Skeletal muscle satellite cell (primary cell): Measurements from ENCODE around the gene ZNF26. TPM values are rescaled to one million over a fixed set of nuclear protein-coding genes. Genes with fewer than 3 reads are reported as not detected.
A peak's percentile ranks its signal among the peaks of the same experiment; 100 is the strongest.

ENCODE experiments used
- H3K27me3 ChIP-seq: 2 replicates; pipeline ENCODE4 v1.7.0; 2013; ENCODE audit warnings: low read length; ENCODE audit not compliant: control insufficient read depth, insufficient read depth
- H3K36me3 ChIP-seq: 2 replicates; pipeline ENCODE4 v1.7.0; 2013; ENCODE audit warnings: mild to moderate bottlenecking, control low read depth, low read length; ENCODE audit not compliant: insufficient read depth
- H3K4me1 ChIP-seq: 2 replicates; pipeline ENCODE4 v1.7.0; 2013; ENCODE audit warnings: low read length; ENCODE audit not compliant: control insufficient read depth, insufficient read depth
- H3K4me2 ChIP-seq: 2 replicates; pipeline ENCODE4 v1.7.0; 2013; ENCODE audit warnings: mild to moderate bottlenecking, low read length
- H3K4me3 ChIP-seq: 2 replicates; pipeline ENCODE4 v1.7.0; 2013; ENCODE audit warnings: low read length
- H3K9ac ChIP-seq: 2 replicates; pipeline ENCODE4 v1.7.0; 2013; ENCODE audit warnings: mild to moderate bottlenecking, low read depth, low read length, moderate library complexity
- H3K9me3 ChIP-seq: replicated peaks from 2 replicates; pipeline ENCODE4 v1.7.0; 2013; ENCODE audit warnings: mild to moderate bottlenecking, control low read depth, low read length
- small RNA-seq: library from RNA; depleted of rRNA; stranded (forward); fragments of <200 nt; gene quantifications from one replicate; pipeline ENCODE3, GENCODE V24; 2012

The ZNF26 gene

DNA sequence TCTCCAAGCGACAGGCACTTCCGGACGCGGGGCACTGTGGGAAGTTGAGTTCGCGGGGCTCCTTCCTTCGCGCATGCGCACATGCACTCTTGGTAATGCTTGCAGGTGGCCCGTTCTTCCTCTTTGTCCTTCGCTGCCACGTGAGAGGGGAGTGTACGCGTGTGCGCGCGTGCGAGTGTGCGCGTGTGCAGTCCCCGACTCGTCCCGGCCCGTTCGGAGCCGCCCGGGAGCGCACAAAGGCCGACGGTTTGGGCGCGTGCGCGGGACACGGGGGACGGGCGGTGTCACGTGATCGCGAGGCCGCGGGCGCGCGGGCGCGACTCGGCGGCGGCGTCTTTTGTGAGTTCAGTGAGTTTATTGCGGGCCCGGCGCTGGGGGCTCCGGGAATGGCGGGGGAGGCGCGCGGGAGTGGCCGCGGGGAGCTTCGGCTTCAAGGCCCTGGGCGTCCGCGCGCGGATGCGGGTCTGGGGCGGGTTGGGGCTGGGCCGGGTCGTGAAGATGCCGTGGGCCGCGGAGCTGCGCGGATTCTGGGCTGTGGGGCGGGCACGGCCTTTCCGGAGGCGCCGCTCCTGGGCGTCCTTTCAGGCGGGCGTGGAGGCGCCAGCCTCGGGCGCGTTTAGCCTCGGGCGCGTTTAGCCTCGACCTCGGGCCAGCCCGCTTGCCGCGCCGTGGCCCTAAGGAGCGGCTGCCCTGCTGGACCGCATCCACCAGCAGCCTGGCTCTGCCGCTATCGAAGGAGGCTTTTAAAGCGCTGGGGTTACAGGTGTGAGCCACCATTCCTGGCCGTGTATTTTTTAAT is 51.2 kb downstream of the ZNF26 start, which contains the start of gene ZNF84:
ZNF84 (plus strand) TSS at position 303 of the 799 bp plus-strand sequence. CDS start 3,959 bp downstream, outside the sequence.
- H3K9ac ChIP-seq, result peak within 1 kb of the TSS; percentile 87
- H3K4me1 ChIP-seq, result no peaks in the 10 kb centered on the region
- H3K36me3 ChIP-seq, result peaks cover 33% of the 10 kb centered on the region
- peak within 1 kb of the TSS; percentile 77 for H3K4me3 ChIP-seq
- no peaks in the 10 kb centered on the region for H3K27me3 ChIP-seq
- peaks cover 31% of the 10 kb centered on the region for H3K9me3 ChIP-seq
- peak within 1 kb of the TSS; percentile 76 for H3K4me2 ChIP-seq

DNA sequence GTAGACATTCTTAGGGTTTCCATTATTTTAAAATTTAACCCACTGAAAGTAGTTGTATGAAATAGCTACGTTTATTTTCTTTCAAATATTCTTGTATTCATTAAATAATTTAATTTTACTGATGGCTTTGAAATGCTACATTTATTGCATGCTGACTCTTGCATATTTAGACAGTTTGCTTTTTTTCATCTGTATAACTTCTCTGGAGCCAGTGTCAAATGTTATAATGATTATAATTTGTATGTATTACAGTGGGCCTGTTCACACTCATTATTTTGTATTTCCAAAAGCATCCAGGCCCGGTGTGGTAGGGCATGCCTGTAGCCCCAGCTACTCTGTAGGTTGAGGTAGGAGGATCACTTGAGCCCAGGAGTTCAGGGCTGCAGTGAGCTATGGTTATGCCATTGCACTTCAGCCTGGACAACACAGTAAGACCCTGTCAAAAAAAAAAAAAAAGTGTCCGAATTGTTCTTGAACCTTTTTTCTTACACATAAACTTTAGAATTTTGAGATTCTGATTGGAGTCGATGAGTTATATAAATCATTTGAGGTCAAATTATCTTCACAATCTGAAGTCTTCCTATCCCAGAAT is 52.0 kb downstream of the ZNF26 start:
- Histone ChIP-seq H3K9me3 (peaks cover 37% of the 10 kb centered on the region), H3K4me3 (peak overlapping the region; percentile 77), H3K9ac (peak overlapping the region; percentile 87)

DNA sequence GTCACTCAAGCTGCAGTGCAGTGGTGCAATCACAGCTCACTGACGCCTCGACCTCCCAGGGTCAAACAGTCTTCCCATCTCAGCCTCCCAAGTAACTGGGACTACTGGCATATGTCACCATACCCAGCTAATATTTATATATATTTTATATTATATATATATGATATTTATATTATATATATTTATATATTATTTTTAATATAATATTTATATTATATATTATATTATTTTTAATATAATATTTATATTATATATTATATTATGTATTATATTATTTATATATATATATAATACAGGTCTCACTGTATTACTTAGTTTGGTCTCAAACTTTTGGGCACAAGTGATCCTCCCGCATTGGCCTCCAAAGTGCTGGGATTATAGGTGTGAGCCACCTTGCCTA is 60.5 kb downstream of the ZNF26 start:
- Histone ChIP-seq H3K27me3 (no peaks in the 10 kb centered on the region), H3K4me2 (no peak overlapping the region), H3K36me3 (peaks cover 90% of the 10 kb centered on the region), H3K9ac (no peak overlapping the region), H3K4me1 (no peaks in the 10 kb centered on the region), H3K4me3 (no peak overlapping the region), H3K9me3 (peaks cover 69% of the 10 kb centered on the region)

More for the DNA sequence above, 52.0 kb downstream of the ZNF26 start:
- no peaks in the 10 kb centered on the region for H3K27me3 ChIP-seq
- peak overlapping the region; percentile 76 for H3K4me2 ChIP-seq
- peaks cover 41% of the 10 kb centered on the region for H3K36me3 ChIP-seq
- H3K4me1 ChIP-seq, result no peaks in the 10 kb centered on the region

DNA sequence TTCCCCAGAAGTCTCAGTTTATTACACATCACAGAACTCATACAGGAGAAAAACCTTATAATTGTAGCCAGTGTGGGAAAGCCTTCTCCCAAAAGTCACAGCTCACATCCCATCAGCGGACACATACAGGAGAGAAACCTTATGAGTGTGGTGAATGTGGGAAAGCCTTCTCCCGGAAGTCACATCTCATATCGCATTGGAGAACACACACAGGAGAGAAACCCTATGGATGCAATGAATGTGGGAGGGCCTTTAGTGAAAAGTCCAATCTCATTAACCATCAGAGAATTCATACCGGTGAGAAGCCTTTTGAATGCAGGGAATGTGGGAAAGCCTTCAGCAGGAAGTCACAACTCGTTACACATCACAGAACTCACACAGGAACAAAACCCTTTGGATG is 71.3 kb downstream of the ZNF26 start:
- Histone ChIP-seq H3K4me3 (peak overlapping the region; percentile 9), H3K9me3 (peaks cover 84% of the 10 kb centered on the region), H3K36me3 (peaks cover 50% of the 10 kb centered on the region), H3K4me1 (no peaks in the 10 kb centered on the region), H3K4me2 (no peak overlapping the region), H3K27me3 (no peaks in the 10 kb centered on the region), H3K9ac (no peak overlapping the region)

DNA sequence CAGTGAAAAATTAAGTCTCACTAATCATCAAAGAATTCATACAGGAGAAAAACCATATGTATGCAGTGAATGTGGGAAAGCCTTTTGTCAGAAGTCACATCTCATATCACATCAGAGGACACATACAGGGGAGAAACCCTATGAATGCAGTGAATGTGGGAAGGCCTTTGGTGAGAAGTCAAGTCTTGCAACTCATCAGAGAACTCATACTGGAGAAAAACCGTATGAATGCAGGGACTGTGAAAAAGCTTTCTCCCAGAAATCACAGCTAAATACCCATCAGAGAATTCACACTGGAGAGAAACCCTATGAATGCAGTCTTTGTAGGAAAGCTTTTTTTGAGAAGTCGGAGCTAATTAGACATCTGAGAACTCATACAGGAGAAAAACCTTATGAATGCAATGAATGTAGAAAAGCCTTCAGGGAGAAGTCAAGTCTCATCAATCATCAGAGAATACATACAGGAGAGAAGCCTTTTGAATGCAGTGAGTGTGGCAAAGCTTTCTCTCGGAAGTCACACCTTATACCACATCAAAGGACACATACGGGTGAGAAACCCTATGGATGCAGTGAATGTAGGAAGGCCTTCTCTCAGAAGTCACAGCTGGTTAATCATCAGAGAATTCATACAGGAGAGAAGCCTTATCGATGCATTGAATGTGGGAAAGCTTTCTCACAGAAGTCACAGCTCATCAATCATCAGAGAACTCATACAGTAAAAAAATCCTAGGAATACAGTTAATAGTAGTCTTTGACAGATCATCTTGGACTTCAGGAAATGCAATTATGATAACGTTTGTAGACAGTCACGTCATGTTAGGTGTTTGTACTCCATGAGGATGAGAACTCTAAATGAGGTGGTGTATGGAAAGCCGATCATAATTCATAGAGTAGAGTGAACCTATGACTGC is 72.3 kb downstream of the ZNF26 start:
- Histone ChIP-seq H3K36me3 (peaks cover 46% of the 10 kb centered on the region), H3K9ac (no peak overlapping the region), H3K9me3 (peaks cover 85% of the 10 kb centered on the region), H3K4me3 (no peak overlapping the region), H3K4me2 (no peak overlapping the region), H3K27me3 (no peaks in the 10 kb centered on the region), H3K4me1 (no peaks in the 10 kb centered on the region)

DNA sequence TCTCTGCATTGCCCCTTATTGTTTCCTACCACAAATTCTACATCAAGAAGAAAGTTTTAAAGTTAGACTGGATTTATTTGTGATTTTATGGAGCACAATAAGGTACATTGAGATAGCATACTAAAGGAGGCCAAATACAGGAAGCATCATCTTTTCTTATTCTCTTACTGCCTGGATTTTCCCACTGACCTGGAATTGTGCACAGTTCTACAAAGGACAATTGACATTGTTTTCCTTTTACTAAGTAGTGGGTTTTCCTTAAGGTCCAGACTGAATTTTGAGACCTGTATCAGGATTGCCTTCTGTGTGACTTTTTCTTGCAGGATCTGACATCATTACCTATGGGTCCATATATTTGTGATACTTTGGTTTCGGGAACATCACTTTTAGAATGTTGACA is 75.8 kb downstream of the ZNF26 start:
- Histone ChIP-seq H3K27me3 (no peaks in the 10 kb centered on the region), H3K36me3 (peaks cover 33% of the 10 kb centered on the region), H3K4me1 (no peaks in the 10 kb centered on the region), H3K4me3 (no peak overlapping the region), H3K9me3 (peaks cover 81% of the 10 kb centered on the region), H3K4me2 (no peak overlapping the region), H3K9ac (no peak overlapping the region)

DNA sequence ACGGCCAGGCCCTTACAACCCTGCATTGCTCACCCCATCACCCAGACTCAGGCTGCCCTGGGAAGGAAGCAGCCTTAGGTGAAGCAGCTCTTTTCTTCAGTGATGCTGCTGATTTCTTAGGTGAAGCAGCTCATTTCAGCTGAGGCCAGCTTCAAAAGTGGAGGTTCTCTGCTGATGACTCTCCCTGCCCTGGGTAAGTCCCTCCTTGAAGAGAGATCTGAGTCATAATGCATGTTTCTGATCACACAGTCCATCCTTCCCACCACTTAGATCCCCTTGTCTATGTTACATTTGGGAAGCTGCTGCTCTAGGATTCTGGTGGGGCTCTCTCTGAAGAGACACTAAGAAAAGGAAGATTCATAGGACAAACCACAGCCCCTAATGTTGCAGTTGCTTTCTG is 77.4 kb downstream of the ZNF26 start:
- H3K4me1 ChIP-seq, result no peaks in the 10 kb centered on the region
- H3K4me3 ChIP-seq, result no peak overlapping the region
- H3K4me2 ChIP-seq, result no peak overlapping the region
- no peaks in the 10 kb centered on the region for H3K27me3 ChIP-seq
- H3K9me3 ChIP-seq, result peaks cover 75% of the 10 kb centered on the region
- H3K36me3 ChIP-seq, result peaks cover 17% of the 10 kb centered on the region
- no peak overlapping the region for H3K9ac ChIP-seq

DNA sequence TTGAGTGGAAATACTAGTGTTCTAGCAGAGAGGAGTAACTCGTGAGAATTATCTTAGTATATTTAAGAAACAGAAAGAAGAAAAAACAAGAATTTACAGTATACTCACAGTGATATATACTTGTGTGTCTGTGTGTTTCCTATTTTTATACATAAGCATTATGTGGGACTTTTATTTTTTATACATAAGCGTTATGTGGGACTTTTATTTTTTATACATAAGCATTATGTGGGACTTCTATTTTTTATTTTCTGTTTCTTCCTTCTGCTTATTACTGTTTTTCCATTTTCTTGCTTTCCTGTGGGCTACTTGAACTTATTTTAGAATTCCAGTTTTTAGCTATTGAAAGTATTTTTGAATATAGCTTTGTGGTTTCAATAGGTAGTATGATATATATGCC is 87.7 kb downstream of the ZNF26 start:
- H3K4me3 ChIP-seq, result no peak overlapping the region
- H3K4me2 ChIP-seq, result no peak overlapping the region
- H3K9me3 ChIP-seq, result peaks cover 19% of the 10 kb centered on the region
- no peak overlapping the region for H3K9ac ChIP-seq
- H3K36me3 ChIP-seq, result no peaks in the 10 kb centered on the region
- no peaks in the 10 kb centered on the region for H3K4me1 ChIP-seq
- H3K27me3 ChIP-seq, result no peaks in the 10 kb centered on the region

Small RNA genes lying within 50 kb of the gene (small RNA-seq; reads per million reads assigned to genes)
- gene RNU4ATAC12P, result not detected
